ENCODE results near the gene VEPH1.

VEPH1 gene

GRCh38 chr3:157319672-157320071, 183.5 kb downstream of the VEPH1 start:
- no peak overlapping the region for H4K8ac ChIP-seq (ENCODE audit: low read depth, low read length)
- no peak overlapping the region for H3K9ac ChIP-seq (ENCODE audit: low read length)
- no peaks in the 10 kb centered on the region for H3K27me3 ChIP-seq (ENCODE audit: insufficient read depth, low read length, poor library complexity)
- no peak overlapping the region for H3K23ac ChIP-seq (ENCODE audit: low read length)
- no peak overlapping the region for H2BK120ac ChIP-seq (ENCODE audit: low read depth, low read length)
- H4K5ac ChIP-seq (ENCODE audit: low read length): no peak overlapping the region
- no peak overlapping the region for H3K4me2 ChIP-seq (ENCODE audit: low read length)
- no peak overlapping the region for H3K4ac ChIP-seq (ENCODE audit: low read depth, low read length)
- no peak overlapping the region for H3K56ac ChIP-seq (ENCODE audit: low read length)
- H3K36me3 ChIP-seq (ENCODE audit: control insufficient read depth, insufficient read depth, low read length): no peaks in the 10 kb centered on the region
- H3K4me1 ChIP-seq (ENCODE audit: control insufficient read depth, low read depth, low read length): no peaks in the 10 kb centered on the region
- H3K79me1 ChIP-seq (ENCODE audit: low read length): no peaks in the 10 kb centered on the region
- no peak overlapping the region for H3K27ac ChIP-seq (ENCODE audit: low read depth, low read length)
- DNase-seq: no peak
- no peak overlapping the region for H2AK5ac ChIP-seq (ENCODE audit: low read length)
- no peaks in the 10 kb centered on the region for H3K79me2 ChIP-seq (ENCODE audit: control insufficient read depth, insufficient read depth, low read length)
- H2BK5ac ChIP-seq (ENCODE audit: low read length): no peak overlapping the region
- no peak overlapping the region for H2BK15ac ChIP-seq (replicated peaks; ENCODE audit: low read depth)
- no peak overlapping the region for H3K4me3 ChIP-seq (ENCODE audit: low read length)
- no peak overlapping the region for H3K18ac ChIP-seq (ENCODE audit: low read length)

GRCh38 chr3:157318639-157319288, 184.5 kb downstream of the VEPH1 start:
- H2BK120ac ChIP-seq (ENCODE audit: low read depth, low read length): no peak overlapping the region
- H3K79me2 ChIP-seq (ENCODE audit: control insufficient read depth, insufficient read depth, low read length): no peaks in the 10 kb centered on the region
- no CpG with 5 or more reads among the region's 5 CpGs for WGBS (ENCODE audit: extremely low coverage, insufficient coverage, low lambda C conversion rate)
- H3K4me3 ChIP-seq (ENCODE audit: low read length): no peak overlapping the region
- H3K18ac ChIP-seq (ENCODE audit: low read length): no peak overlapping the region
- H2BK5ac ChIP-seq (ENCODE audit: low read length): no peak overlapping the region
- no peak overlapping the region for H3K4me2 ChIP-seq (ENCODE audit: low read length)
- no peaks in the 10 kb centered on the region for H3K4me1 ChIP-seq (ENCODE audit: control insufficient read depth, low read depth, low read length)
- no peaks in the 10 kb centered on the region for H3K79me1 ChIP-seq (ENCODE audit: low read length)
- no peak overlapping the region for H3K27ac ChIP-seq (ENCODE audit: low read depth, low read length)
- H4K5ac ChIP-seq (ENCODE audit: low read length): no peak overlapping the region
- no peak overlapping the region for H3K4ac ChIP-seq (ENCODE audit: low read depth, low read length)
- no peak overlapping the region for H2AK5ac ChIP-seq (ENCODE audit: low read length)
- DNase-seq: no peak
- no peaks in the 10 kb centered on the region for H3K36me3 ChIP-seq (ENCODE audit: control insufficient read depth, insufficient read depth, low read length)
- H3K23ac ChIP-seq (ENCODE audit: low read length): no peak overlapping the region
- H2BK15ac ChIP-seq (replicated peaks; ENCODE audit: low read depth): no peak overlapping the region
- H3K56ac ChIP-seq (ENCODE audit: low read length): no peak overlapping the region
- H4K8ac ChIP-seq (ENCODE audit: low read depth, low read length): no peak overlapping the region
- no peaks in the 10 kb centered on the region for H3K27me3 ChIP-seq (ENCODE audit: insufficient read depth, low read length, poor library complexity)
- no peak overlapping the region for H3K9ac ChIP-seq (ENCODE audit: low read length)

- Histone ChIP-seq H2BK120ac (ENCODE audit: low read depth, low read length) (no peak overlapping the region), H2AK5ac (ENCODE audit: low read length) (no peak overlapping the region), H4K8ac (ENCODE audit: low read depth, low read length) (no peak overlapping the region), H3K4me1 (ENCODE audit: control insufficient read depth, low read depth, low read length) (no peaks in the 10 kb centered on the region), H3K18ac (ENCODE audit: low read length) (no peak overlapping the region), H3K4ac (ENCODE audit: low read depth, low read length) (no peak overlapping the region), H3K27me3 (ENCODE audit: insufficient read depth, low read length, poor library complexity) (no peaks in the 10 kb centered on the region), H2BK5ac (ENCODE audit: low read length) (no peak overlapping the region), H3K79me1 (ENCODE audit: low read length) (no peaks in the 10 kb centered on the region), H3K27ac (ENCODE audit: low read depth, low read length) (no peak overlapping the region), H3K79me2 (ENCODE audit: control insufficient read depth, insufficient read depth, low read length) (no peaks in the 10 kb centered on the region), H3K4me2 (ENCODE audit: low read length) (no peak overlapping the region), H3K9ac (ENCODE audit: low read length) (no peak overlapping the region), H3K56ac (ENCODE audit: low read length) (no peak overlapping the region), H2BK15ac (replicated peaks; ENCODE audit: low read depth) (no peak overlapping the region), H4K5ac (ENCODE audit: low read length) (no peak overlapping the region), H3K23ac (ENCODE audit: low read length) (no peak overlapping the region), H3K36me3 (ENCODE audit: control insufficient read depth, insufficient read depth, low read length) (no peaks in the 10 kb centered on the region), H3K4me3 (ENCODE audit: low read length) (no peak overlapping the region)
- no CpG with 5 or more reads among the region's 1 CpG for WGBS (ENCODE audit: extremely low coverage, insufficient coverage, low lambda C conversion rate)
- DNase-seq: no peak
These were observed 185.3 kb downstream of the VEPH1 start for GRCh38 chr3:157317895-157318294.

- Histone ChIP-seq H3K4me3 (ENCODE audit: low read length) (no peak overlapping the region), H3K23ac (ENCODE audit: low read length) (no peak overlapping the region), H3K9ac (ENCODE audit: low read length) (no peak overlapping the region), H3K27ac (ENCODE audit: low read depth, low read length) (no peak overlapping the region), H4K8ac (ENCODE audit: low read depth, low read length) (no peak overlapping the region), H3K36me3 (ENCODE audit: control insufficient read depth, insufficient read depth, low read length) (no peaks in the 10 kb centered on the region), H3K4ac (ENCODE audit: low read depth, low read length) (no peak overlapping the region), H3K18ac (ENCODE audit: low read length) (no peak overlapping the region), H2BK5ac (ENCODE audit: low read length) (no peak overlapping the region), H2AK5ac (ENCODE audit: low read length) (no peak overlapping the region), H2BK120ac (ENCODE audit: low read depth, low read length) (no peak overlapping the region), H2BK15ac (replicated peaks; ENCODE audit: low read depth) (no peak overlapping the region), H3K79me2 (ENCODE audit: control insufficient read depth, insufficient read depth, low read length) (no peaks in the 10 kb centered on the region), H3K27me3 (ENCODE audit: insufficient read depth, low read length, poor library complexity) (no peaks in the 10 kb centered on the region), H3K4me2 (ENCODE audit: low read length) (no peak overlapping the region), H4K5ac (ENCODE audit: low read length) (no peak overlapping the region), H3K56ac (ENCODE audit: low read length) (no peak overlapping the region), H3K79me1 (ENCODE audit: low read length) (no peaks in the 10 kb centered on the region), H3K4me1 (ENCODE audit: control insufficient read depth, low read depth, low read length) (no peaks in the 10 kb centered on the region)
- 100% methylated on average over 1 of the region's 4 CpGs for WGBS (ENCODE audit: extremely low coverage, insufficient coverage, low lambda C conversion rate)
- DNase-seq: no peak
These were observed 190.0 kb downstream of the VEPH1 start for GRCh38 chr3:157313186-157313585.

- no peak overlapping the region for H3K23ac ChIP-seq (ENCODE audit: low read length)
- no peak overlapping the region for H3K4me3 ChIP-seq (ENCODE audit: low read length)
- no peaks in the 10 kb centered on the region for H3K79me1 ChIP-seq (ENCODE audit: low read length)
- H3K27ac ChIP-seq (ENCODE audit: low read depth, low read length): no peak overlapping the region
- H3K4me2 ChIP-seq (ENCODE audit: low read length): no peak overlapping the region
- no peak overlapping the region for H2BK5ac ChIP-seq (ENCODE audit: low read length)
- H4K5ac ChIP-seq (ENCODE audit: low read length): no peak overlapping the region
- H4K8ac ChIP-seq (ENCODE audit: low read depth, low read length): no peak overlapping the region
- H3K18ac ChIP-seq (ENCODE audit: low read length): no peak overlapping the region
- H3K36me3 ChIP-seq (ENCODE audit: control insufficient read depth, insufficient read depth, low read length): no peaks in the 10 kb centered on the region
- no peak overlapping the region for H2BK120ac ChIP-seq (ENCODE audit: low read depth, low read length)
- no peaks in the 10 kb centered on the region for H3K4me1 ChIP-seq (ENCODE audit: control insufficient read depth, low read depth, low read length)
- no peaks in the 10 kb centered on the region for H3K79me2 ChIP-seq (ENCODE audit: control insufficient read depth, insufficient read depth, low read length)
- no peak overlapping the region for H3K9ac ChIP-seq (ENCODE audit: low read length)
- DNase-seq: no peak
- H3K27me3 ChIP-seq (ENCODE audit: insufficient read depth, low read length, poor library complexity): no peaks in the 10 kb centered on the region
- no peak overlapping the region for H3K4ac ChIP-seq (ENCODE audit: low read depth, low read length)
- no peak overlapping the region for H3K56ac ChIP-seq (ENCODE audit: low read length)
- no peak overlapping the region for H2AK5ac ChIP-seq (ENCODE audit: low read length)
- H2BK15ac ChIP-seq (replicated peaks; ENCODE audit: low read depth): no peak overlapping the region
These were observed 190.9 kb downstream of the VEPH1 start for GRCh38 chr3:157312376-157312745.

- H3K18ac ChIP-seq (ENCODE audit: low read length): no peak overlapping the region
- no peaks in the 10 kb centered on the region for H3K36me3 ChIP-seq (ENCODE audit: control insufficient read depth, insufficient read depth, low read length)
- no peak overlapping the region for H3K4me3 ChIP-seq (ENCODE audit: low read length)
- H2AK5ac ChIP-seq (ENCODE audit: low read length): no peak overlapping the region
- WGBS (ENCODE audit: extremely low coverage, insufficient coverage, low lambda C conversion rate): no CpG with 5 or more reads among the region's 2 CpGs
- no peaks in the 10 kb centered on the region for H3K79me1 ChIP-seq (ENCODE audit: low read length)
- H3K9ac ChIP-seq (ENCODE audit: low read length): no peak overlapping the region
- no peaks in the 10 kb centered on the region for H3K27me3 ChIP-seq (ENCODE audit: insufficient read depth, low read length, poor library complexity)
- no peak overlapping the region for H4K5ac ChIP-seq (ENCODE audit: low read length)
- H3K4me1 ChIP-seq (ENCODE audit: control insufficient read depth, low read depth, low read length): no peaks in the 10 kb centered on the region
- no peak overlapping the region for H2BK5ac ChIP-seq (ENCODE audit: low read length)
- no peak overlapping the region for H3K4me2 ChIP-seq (ENCODE audit: low read length)
- H3K27ac ChIP-seq (ENCODE audit: low read depth, low read length): no peak overlapping the region
- H2BK15ac ChIP-seq (replicated peaks; ENCODE audit: low read depth): no peak overlapping the region
- no peak overlapping the region for H2BK120ac ChIP-seq (ENCODE audit: low read depth, low read length)
- no peak overlapping the region for H3K4ac ChIP-seq (ENCODE audit: low read depth, low read length)
- DNase-seq: no peak
- H4K8ac ChIP-seq (ENCODE audit: low read depth, low read length): no peak overlapping the region
- no peak overlapping the region for H3K23ac ChIP-seq (ENCODE audit: low read length)
- no peaks in the 10 kb centered on the region for H3K79me2 ChIP-seq (ENCODE audit: control insufficient read depth, insufficient read depth, low read length)
- H3K56ac ChIP-seq (ENCODE audit: low read length): no peak overlapping the region
These were observed 191.4 kb downstream of the VEPH1 start for GRCh38 chr3:157311633-157312375.

All from mesendoderm (in vitro differentiated cells).